EH (cell line): ENCODE results near the gene LHX3.

Source experiments
- DNase-seq: peaks from one replicate; pipeline ENCODE4 v3.0.0-alpha.2; 2015; ENCODE audit warnings: low read depth

The LHX3 gene

GRCh38 chr9:136226680-136227407 lies 21.9 kb upstream of the LHX3 start:
- no peak for DNase-seq

DNA sequence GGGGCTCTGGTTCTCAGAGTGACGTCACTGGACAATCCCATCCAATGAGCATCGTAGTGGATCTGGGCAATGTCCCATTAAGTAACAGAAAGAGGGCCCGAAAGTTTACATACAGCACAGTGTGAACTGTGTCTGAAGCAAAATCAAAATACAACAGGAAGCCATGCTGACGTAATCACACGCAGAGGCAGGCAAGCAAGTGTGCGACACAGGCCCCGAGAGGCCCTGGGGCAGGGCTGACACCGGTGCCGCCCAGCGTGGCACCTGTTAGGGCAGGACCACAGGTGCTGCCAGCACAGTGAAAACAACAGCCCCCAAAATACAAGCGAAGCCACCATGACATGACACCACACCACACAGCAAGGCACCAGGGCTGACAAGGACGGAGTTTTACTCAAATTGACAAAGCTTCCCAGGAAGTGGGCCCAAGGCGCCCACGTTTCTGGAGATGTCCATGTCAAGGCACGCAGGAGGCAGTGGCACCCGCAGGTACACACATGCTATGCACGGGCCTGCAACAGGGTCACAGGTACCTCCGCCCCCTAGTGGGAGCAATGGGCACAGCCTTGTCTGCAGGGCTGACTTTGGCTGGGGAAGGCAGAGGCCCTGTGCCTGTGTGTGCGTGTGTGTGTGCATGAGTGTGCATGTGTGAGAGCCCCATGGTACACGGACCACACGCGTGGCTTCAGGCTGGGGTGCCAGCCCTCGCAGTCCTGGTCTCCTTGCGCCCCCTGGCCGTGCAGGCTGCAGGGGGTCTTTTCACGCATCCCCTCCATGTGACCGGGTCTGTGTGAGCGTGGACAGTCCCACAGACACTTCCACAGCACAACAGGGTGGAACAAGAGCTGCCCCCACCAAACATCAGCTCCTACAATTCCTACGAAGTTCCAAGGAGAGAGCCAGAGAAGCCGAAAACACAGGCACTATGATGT lies 21.1 kb upstream of the LHX3 start:
- peak; percentile 43 for DNase-seq

- DNase-seq: no peak
Observed at GRCh38 chr9:136225366-136225747, 20.4 kb upstream of the LHX3 start.

DNA sequence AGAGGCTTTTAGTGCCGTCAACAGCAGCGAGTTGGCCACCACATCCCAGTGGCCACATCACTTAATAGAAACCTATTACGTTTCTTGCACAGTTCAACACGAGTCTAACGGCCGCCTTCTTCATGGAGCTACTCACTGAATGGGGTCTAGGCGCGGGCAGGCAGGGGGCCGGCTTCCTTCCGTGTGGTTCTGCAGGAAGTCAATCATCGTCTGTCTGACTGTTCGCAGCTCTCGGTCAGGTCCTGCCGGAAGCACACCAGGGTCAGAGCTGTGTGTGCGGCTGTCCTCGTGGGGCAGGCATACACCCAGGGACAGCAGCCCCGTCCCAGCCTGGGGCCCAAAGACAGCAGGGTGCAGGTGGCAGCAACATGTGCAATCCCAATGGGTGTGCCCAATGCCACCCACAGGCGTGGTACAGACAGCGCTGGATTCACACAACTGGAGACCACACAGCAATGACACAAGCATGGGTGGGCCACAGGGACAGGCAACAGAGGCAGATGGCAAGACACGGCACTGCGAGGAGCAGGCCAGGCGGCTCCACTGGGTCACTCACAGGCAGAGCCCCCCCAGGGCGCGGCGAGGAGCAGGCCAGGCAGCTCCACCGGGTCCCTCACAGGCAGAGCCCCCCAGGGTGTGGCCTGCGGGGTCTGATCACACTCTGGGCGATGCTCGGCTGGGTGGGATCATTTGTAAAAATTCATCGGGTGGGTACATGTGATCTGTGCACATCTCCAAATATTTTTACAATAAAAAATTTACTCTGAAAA lies 19.1 kb upstream of the LHX3 start:
- DNase-seq: no peak

- no peak for DNase-seq
Observed at GRCh38 chr9:136222906-136223285, 18.0 kb upstream of the LHX3 start.

DNA sequence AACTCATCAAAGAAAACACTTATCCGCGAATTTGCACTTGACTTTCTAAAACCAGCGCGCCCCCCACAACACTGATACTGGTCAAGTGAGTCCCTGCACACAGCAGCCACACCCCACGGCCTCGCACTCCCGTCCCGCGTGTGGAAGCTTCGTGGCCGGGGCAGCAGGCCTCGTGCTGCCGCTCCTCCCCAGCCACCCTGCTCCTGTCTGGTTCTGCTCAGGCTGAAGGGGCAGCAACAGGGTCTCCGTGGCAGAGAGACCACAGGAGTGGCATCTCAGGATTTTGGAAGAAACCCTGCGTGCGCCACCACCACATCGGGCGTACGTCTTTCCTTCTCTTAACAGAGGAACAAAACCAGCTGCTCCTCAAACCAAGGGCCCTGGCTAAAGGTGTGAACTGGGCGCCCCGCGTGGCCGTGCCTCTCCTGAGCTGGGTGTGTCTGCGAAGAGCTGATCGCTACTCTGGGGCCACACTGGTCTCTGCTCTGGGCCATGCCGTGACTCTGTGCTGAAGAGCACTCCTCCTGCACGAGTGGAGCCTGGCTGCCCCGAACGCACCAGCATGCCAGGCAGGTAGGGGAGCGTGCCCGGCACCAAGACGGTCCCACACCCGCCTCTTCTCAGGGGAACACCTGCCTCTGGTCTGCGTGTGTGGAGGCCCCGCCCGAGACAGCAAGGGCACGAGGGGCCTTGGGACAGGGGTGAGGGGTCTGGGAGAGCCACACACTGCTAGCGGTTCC lies 17.4 kb upstream of the LHX3 start:
- DNase-seq: no peak

GRCh38 chr9:136220017-136220729 lies 15.2 kb upstream of the LHX3 start:
- peak; percentile 60 for DNase-seq

DNA sequence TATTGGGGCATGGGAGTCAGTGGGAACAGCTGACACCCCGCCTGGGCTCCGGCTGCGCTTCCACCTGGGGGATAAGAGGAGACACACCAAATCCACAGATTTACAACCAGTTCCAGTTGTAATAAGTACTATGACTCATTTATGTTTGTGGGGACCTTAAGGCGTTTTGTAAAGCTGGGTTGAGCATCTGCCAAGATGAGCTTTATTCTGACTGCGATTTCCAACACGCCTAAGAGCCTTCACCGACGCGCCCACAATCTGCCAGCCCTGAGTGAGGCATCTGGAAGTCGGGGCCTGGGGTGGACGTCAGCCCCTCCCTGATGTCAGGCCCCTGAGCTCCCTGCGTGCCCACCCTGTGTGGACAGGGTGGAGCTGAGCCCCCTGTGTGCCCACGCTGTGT lies 14.3 kb upstream of the LHX3 start:
- DNase-seq: peak; percentile 40

- DNase-seq: no peak
Observed at GRCh38 chr9:136218673-136219072, 13.7 kb upstream of the LHX3 start.

- no peak for DNase-seq
Observed at GRCh38 chr9:136218271-136218670, 13.3 kb upstream of the LHX3 start.

DNA sequence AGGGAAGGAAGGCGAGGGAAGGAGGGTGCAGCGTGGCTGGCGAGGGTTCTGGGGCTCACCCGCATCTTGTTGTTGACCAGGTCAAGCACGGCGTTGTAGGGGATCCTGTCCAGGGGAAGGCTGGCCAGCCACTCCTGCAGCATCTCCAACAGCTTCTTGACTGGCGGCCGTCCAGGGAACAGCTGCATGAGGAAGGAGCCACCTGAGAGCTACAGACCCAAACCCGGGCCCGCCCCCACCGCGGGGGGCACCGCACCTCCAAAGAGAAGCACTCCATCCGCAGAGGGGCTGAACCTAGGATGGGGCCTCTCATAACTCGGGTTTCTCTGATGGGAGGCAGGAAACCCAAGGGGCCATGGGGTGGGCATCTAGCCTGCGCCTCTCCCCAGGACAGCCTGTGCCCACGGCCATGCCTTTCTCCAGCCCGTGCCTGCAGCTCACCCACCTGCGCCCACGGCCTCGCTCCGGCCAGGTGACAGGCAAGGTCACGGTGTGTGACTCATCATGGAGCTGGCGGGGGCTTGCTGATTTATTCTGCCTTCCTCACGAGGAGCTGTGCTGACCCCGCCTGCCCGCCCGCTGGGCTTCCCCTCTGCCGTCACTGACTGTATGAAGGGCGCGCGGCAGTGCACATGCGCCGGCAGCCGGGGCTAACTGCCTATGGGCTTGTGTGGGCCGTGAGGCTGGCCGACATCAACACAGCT lies 11.8 kb upstream of the LHX3 start:
- no peak for DNase-seq

DNA sequence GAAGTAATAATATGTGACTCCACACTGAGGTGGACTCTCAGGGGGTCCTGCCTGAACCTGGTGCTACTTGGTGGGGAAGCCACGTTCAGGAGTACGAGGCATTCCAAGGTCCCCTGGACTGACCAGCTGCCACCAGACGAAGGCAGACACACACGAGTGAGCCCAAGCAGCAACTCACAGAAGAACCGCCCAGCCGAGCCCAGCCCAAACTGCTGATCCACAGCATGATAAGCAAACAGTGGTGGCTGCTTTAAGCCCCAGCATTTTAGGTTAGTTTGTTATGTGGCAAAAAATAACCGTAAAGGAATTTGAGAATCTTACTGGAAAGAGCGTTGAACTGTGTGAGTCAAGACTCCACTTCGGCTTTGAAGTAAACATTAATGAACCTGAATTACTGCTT lies 8.8 kb upstream of the LHX3 start:
- no peak for DNase-seq

- DNase-seq: no peak
Observed at GRCh38 chr9:136212345-136212950, 7.5 kb upstream of the LHX3 start.

DNA sequence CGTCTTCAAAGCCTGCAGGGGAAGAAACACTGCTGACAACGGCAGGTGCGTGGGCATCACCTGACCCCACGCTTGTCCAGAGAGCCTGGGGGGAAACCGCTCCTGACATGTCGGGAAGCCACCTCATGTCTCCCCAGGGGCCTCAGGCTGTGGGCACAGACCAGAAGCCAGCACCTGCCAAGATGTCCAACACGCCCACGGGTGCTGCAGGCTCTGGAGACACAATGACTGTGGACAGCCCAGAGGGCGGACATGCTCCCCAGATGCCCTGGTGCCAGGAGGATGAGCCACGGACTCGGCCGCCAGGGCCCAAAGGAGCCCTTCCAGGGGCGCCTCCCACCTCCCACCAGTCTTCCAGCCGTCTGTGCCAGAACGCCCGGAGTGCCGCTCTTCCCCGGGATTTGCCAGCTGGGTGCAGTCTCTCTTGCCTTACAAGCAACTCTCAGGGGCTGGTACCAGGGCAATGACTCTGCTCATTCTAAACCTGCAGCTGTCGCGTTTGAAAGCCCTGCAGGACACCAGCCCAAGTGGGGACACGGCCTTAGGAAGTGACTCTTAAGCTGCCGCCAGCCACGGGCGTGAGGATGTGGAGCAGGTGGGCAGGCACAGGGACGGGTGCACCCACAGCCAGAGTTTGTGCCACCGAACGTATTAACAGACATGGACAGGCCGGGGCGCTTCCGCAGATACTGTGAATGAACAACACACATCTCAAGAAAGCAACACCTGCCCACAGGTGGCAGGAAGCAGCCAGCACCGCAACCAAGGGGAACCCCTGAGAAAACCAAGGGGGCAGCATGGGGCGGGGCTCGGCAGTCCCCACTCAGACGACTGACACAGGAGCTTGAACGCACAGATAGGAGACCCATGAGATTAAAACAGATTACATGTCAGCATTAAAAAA lies 6.8 kb upstream of the LHX3 start:
- no peak for DNase-seq

- DNase-seq: no peak
Observed at GRCh38 chr9:136211006-136211405, 6.1 kb upstream of the LHX3 start.

DNA sequence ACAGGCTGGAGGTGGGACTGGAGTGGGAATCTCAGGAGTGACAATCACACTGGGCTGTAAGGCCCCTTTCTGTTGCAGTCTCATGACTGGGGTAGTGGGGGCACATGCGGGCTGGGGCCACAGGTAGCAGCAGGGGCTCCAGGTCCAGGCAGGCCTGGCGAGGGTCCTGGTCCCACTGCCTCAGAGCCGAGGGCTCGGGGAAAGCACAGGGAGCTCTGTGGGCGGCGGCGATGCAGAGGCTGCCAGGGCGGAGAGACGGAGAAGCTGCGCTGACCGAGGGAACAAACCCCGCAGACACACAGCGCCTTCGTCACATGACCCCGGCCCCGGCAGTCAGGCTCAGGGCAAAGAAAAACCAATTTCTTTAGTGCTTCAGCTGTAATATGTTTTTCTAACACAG lies 5.3 kb upstream of the LHX3 start:
- no peak for DNase-seq

DNA sequence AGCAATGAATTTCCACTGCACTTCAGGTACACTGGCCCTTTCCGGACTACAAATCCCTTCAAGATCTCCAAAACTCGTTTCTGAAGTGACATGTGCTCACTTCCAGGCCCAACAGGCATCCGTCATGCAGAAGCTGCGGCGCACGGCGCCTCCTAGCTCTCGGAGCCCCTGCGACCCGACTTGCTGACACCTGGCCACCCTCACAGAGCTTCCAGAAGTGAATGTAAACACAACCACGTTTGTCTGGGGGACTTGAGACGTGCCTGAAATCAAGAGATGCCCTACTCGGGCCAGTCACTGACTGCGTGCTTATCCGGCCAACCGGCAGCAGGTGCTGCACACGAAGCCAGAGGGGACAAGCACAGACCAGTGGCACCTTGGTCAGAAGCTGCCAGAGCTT lies 4.9 kb upstream of the LHX3 start:
- DNase-seq: no peak

GRCh38 chr9:136209232-136209631 lies 4.3 kb upstream of the LHX3 start:
- DNase-seq: no peak

DNA sequence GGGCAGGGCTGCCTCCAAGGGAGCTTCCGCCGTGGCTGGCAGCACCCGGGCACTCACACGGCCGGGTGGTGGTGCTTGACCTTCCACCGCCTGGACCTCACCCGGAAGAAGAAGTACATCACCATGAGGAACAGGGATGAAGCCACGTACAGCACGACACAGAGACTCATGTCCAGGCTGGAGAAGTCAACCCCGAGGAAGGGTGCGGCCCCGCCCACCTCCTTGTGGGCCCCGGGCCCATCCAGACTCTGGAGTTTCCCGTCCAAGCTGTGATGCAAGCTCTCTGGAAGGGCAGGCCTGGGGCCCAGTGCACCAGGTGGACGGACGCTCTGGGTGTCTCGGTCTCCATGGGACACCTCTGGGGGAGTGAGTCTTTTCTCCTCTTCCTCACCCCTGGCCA lies 3.7 kb upstream of the LHX3 start:
- no peak for DNase-seq
